ENCODE measurements around the gene SLC39A12. TPM values are rescaled to one million over a fixed set of nuclear protein-coding genes. Genes with fewer than 3 reads are reported as not detected.

Gene SLC39A12
- total RNA-seq, 2 donors from 2014 or later: not detected

- Histone ChIP-seq H3K36me3 (ENCODE audit: control insufficient read depth, insufficient read depth, low read length) (no peaks in the 10 kb centered on the region), H3K9me3 (ENCODE audit: control insufficient read depth, low read length) (peaks cover 2% of the 10 kb centered on the region), H3K27ac (ENCODE audit: low read depth, low read length) (no peak overlapping the region), H3K4me1 (ENCODE audit: control insufficient read depth, insufficient read depth, low read length) (no peaks in the 10 kb centered on the region), H3K9ac (ENCODE audit: extremely low read depth, low read length, poor library complexity, severe bottlenecking) (no peak overlapping the region), H3K27me3 (ENCODE audit: control insufficient read depth, insufficient read depth, low read length, poor library complexity, severe bottlenecking) (no peaks in the 10 kb centered on the region), H3K4me3 (ENCODE audit: low read length) (no peak overlapping the region)
- 60 to 87% methylated on average over 2 to 6 of the region's 6 CpGs for WGBS, 2 experiments (ENCODE audit: insufficient coverage in 1 of 2, insufficient read length in 1 of 2)
- TF ChIP-seq CTCF (conservative IDR thresholded peaks at IDR 0.05): no peak
- peaks cover 10% of the 10 kb centered on the region for H3K4me1 Mint-ChIP-seq
- H3K4me3 Mint-ChIP-seq: no peak overlapping the region
- no peak for DNase-seq
- H3K36me3 Mint-ChIP-seq (ENCODE audit: low read depth): no peaks in the 10 kb centered on the region
- H3K27me3 Mint-ChIP-seq (ENCODE audit: insufficient read depth): no peaks in the 10 kb centered on the region
- peaks cover under 1% of the 10 kb centered on the region for H3K9me3 Mint-ChIP-seq
- H3K27ac Mint-ChIP-seq: peak overlapping the region; percentile 35
Observed at GRCh38 chr10:17980846-17981565, 29.3 kb downstream of the SLC39A12 start.

- Histone ChIP-seq H3K4me1 (ENCODE audit: control insufficient read depth, insufficient read depth, low read length) (no peaks in the 10 kb centered on the region), H3K9ac (ENCODE audit: extremely low read depth, low read length, poor library complexity, severe bottlenecking) (no peak overlapping the region), H3K36me3 (ENCODE audit: control insufficient read depth, insufficient read depth, low read length) (no peaks in the 10 kb centered on the region), H3K27ac (ENCODE audit: low read depth, low read length) (no peak overlapping the region), H3K27me3 (ENCODE audit: control insufficient read depth, insufficient read depth, low read length, poor library complexity, severe bottlenecking) (no peaks in the 10 kb centered on the region), H3K4me3 (ENCODE audit: low read length) (no peak overlapping the region), H3K9me3 (ENCODE audit: control insufficient read depth, low read length) (peaks cover 10% of the 10 kb centered on the region)
- Mint-ChIP-seq H3K9me3 (peaks cover 2% of the 10 kb centered on the region), H3K4me3 (no peak overlapping the region), H3K36me3 (ENCODE audit: low read depth) (no peaks in the 10 kb centered on the region), H3K4me1 (peaks cover 10% of the 10 kb centered on the region), H3K27ac (peak overlapping the region; percentile 92), H3K27me3 (ENCODE audit: insufficient read depth) (no peaks in the 10 kb centered on the region)
- DNase-seq: no peak
- no peak for TF ChIP-seq CTCF (conservative IDR thresholded peaks at IDR 0.05)
- no CpG with 5 or more reads among the region's 1 CpG for WGBS, 2 experiments (ENCODE audit: insufficient coverage in 1 of 2, insufficient read length in 1 of 2)
Observed at GRCh38 chr10:17981766-17982380, 30.2 kb downstream of the SLC39A12 start.

- H3K27ac Mint-ChIP-seq: no peak overlapping the region
Observed at GRCh38 chr10:17984056-17984455, 32.3 kb downstream of the SLC39A12 start.

More at GRCh38 chr10:17984056-17984455, 32.3 kb downstream of the SLC39A12 start:
- no peak overlapping the region for H3K4me3 ChIP-seq (ENCODE audit: low read length)
- H3K27me3 Mint-ChIP-seq (ENCODE audit: insufficient read depth): no peaks in the 10 kb centered on the region
- H3K9me3 Mint-ChIP-seq: peaks cover 4% of the 10 kb centered on the region
- no peaks in the 10 kb centered on the region for H3K27me3 ChIP-seq (ENCODE audit: control insufficient read depth, insufficient read depth, low read length, poor library complexity, severe bottlenecking)
- no peak overlapping the region for H3K9ac ChIP-seq (ENCODE audit: extremely low read depth, low read length, poor library complexity, severe bottlenecking)
- H3K4me3 Mint-ChIP-seq: no peak overlapping the region
- DNase-seq: no peak
- H3K4me1 Mint-ChIP-seq: peaks cover 10% of the 10 kb centered on the region
- no peaks in the 10 kb centered on the region for H3K36me3 ChIP-seq (ENCODE audit: control insufficient read depth, insufficient read depth, low read length)
- H3K36me3 Mint-ChIP-seq (ENCODE audit: low read depth): no peaks in the 10 kb centered on the region
- no peaks in the 10 kb centered on the region for H3K4me1 ChIP-seq (ENCODE audit: control insufficient read depth, insufficient read depth, low read length)
- peaks cover 13% of the 10 kb centered on the region for H3K9me3 ChIP-seq (ENCODE audit: control insufficient read depth, low read length)
- TF ChIP-seq CTCF (conservative IDR thresholded peaks at IDR 0.05): no peak
- no peak overlapping the region for H3K27ac ChIP-seq (ENCODE audit: low read depth, low read length)
- WGBS, 2 experiments (ENCODE audit: insufficient coverage in 1 of 2, insufficient read length in 1 of 2): 80 to 94% methylated on average over 1 of the region's 1 CpG

All from endodermal cell (in vitro differentiated cells).